ENCODE measurements around the gene PSMC2. TPM values are rescaled to one million over a fixed set of nuclear protein-coding genes. Genes with fewer than 3 reads are reported as not detected.

Gene PSMC2
- total RNA-seq, 1 donor from 2014 or later: 128 TPM

DNA sequence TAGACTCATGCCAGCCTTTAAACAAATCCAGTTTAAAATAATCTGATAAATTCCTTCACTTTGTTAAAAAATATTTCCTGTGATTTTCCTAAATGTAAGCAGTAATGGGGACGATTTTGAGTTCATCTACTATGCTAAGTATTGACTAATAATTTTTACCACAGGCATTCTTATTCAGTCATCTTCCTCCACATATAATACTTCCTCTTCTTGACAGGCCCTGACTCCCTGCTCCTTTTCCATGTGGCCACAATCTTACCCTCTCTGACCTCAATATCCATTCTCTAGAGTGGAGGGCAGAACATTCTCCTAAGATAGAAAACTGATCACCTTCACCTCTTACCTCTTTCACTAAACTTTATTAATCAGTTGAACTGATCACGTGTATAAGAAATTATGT lies 10.7 kb upstream of the PSMC2 start:
- no peaks in the 10 kb centered on the region for H3K27me3 ChIP-seq
- H3K79me2 ChIP-seq (ENCODE audit: low read depth): peaks cover 27% of the 10 kb centered on the region
- H3K4me2 ChIP-seq: no peak overlapping the region
- no peaks in the 10 kb centered on the region for H3K4me1 Mint-ChIP-seq
- peaks cover 2% of the 10 kb centered on the region for H3K27me3 Mint-ChIP-seq (ENCODE audit: insufficient read depth, low read depth)
- H3K27ac Mint-ChIP-seq: no peak overlapping the region
- no peak overlapping the region for H3K4me3 ChIP-seq
- DNase-seq (ENCODE audit: low spot score): no peak
- H3K36me3 ChIP-seq: peaks cover 19% of the 10 kb centered on the region
- H4K20me1 ChIP-seq (ENCODE audit: low read depth): no peaks in the 10 kb centered on the region
- no peaks in the 10 kb centered on the region for H3K9me3 ChIP-seq (ENCODE audit: low read depth)
- H3K9me3 Mint-ChIP-seq: no peaks in the 10 kb centered on the region
- no peak overlapping the region for H3K4me3 Mint-ChIP-seq
- peaks cover 27% of the 10 kb centered on the region for H3K36me3 Mint-ChIP-seq
- no peaks in the 10 kb centered on the region for H3K4me1 ChIP-seq
- no peaks in the 10 kb centered on the region for H3F3A ChIP-seq (ENCODE audit: low read depth)
- H2AFZ ChIP-seq (replicated peaks): no peak overlapping the region
- no peak overlapping the region for H3K9ac ChIP-seq
- no peak for TF ChIP-seq EZH2phosphoT487 (IDR thresholded peaks at IDR 0.05)
- TF ChIP-seq EZH2 (IDR thresholded peaks at IDR 0.05): no peak
- TF ChIP-seq, protein P1, sequence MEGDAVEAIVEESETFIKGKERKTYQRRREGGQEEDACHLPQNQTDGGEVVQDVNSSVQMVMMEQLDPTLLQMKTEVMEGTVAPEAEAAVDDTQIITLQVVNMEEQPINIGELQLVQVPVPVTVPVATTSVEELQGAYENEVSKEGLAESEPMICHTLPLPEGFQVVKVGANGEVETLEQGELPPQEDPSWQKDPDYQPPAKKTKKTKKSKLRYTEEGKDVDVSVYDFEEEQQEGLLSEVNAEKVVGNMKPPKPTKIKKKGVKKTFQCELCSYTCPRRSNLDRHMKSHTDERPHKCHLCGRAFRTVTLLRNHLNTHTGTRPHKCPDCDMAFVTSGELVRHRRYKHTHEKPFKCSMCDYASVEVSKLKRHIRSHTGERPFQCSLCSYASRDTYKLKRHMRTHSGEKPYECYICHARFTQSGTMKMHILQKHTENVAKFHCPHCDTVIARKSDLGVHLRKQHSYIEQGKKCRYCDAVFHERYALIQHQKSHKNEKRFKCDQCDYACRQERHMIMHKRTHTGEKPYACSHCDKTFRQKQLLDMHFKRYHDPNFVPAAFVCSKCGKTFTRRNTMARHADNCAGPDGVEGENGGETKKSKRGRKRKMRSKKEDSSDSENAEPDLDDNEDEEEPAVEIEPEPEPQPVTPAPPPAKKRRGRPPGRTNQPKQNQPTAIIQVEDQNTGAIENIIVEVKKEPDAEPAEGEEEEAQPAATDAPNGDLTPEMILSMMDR (IDR thresholded peaks at IDR 0.05): no peak
- no peak overlapping the region for H3K27ac ChIP-seq

DNA sequence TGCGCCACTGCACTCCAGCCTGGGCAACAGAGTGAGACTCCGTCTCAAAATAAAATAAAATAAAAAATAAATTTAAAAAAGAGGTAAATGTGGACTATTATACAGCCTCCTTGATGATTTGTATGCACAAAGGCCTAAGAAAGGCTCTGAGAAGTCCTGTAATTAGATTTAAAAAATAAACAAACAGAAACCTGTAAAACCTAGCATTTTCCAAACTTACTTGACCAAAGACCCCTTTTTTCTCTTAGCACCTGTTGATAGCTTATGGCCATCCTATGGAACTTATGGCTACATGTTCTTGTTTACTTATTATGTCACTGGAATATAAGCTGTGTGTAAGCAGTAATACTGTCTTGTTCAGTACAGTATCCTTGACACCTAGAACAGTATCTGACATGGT lies 8.6 kb upstream of the PSMC2 start:
- Histone ChIP-seq H3F3A (ENCODE audit: low read depth) (no peaks in the 10 kb centered on the region), H3K4me1 (peaks cover 8% of the 10 kb centered on the region), H3K9me3 (ENCODE audit: low read depth) (no peaks in the 10 kb centered on the region), H3K9ac (no peak overlapping the region), H2AFZ (replicated peaks) (no peak overlapping the region), H3K27ac (no peak overlapping the region), H3K36me3 (peaks cover 24% of the 10 kb centered on the region), H3K4me3 (no peak overlapping the region), H3K4me2 (no peak overlapping the region), H4K20me1 (ENCODE audit: low read depth) (no peaks in the 10 kb centered on the region), H3K79me2 (ENCODE audit: low read depth) (peaks cover 48% of the 10 kb centered on the region), H3K27me3 (no peaks in the 10 kb centered on the region)
- H3K4me1 Mint-ChIP-seq: peaks cover 2% of the 10 kb centered on the region
- no peaks in the 10 kb centered on the region for H3K9me3 Mint-ChIP-seq
- DNase-seq (ENCODE audit: low spot score): no peak
- H3K4me3 Mint-ChIP-seq: no peak overlapping the region
- TF ChIP-seq, protein P1 (IDR thresholded peaks at IDR 0.05): no peak
- no peak for TF ChIP-seq EZH2 (IDR thresholded peaks at IDR 0.05)
- TF ChIP-seq EZH2phosphoT487 (IDR thresholded peaks at IDR 0.05): no peak
- peaks cover 2% of the 10 kb centered on the region for H3K27me3 Mint-ChIP-seq (ENCODE audit: insufficient read depth, low read depth)
- no peak overlapping the region for H3K27ac Mint-ChIP-seq
- peaks cover 30% of the 10 kb centered on the region for H3K36me3 Mint-ChIP-seq

DNA sequence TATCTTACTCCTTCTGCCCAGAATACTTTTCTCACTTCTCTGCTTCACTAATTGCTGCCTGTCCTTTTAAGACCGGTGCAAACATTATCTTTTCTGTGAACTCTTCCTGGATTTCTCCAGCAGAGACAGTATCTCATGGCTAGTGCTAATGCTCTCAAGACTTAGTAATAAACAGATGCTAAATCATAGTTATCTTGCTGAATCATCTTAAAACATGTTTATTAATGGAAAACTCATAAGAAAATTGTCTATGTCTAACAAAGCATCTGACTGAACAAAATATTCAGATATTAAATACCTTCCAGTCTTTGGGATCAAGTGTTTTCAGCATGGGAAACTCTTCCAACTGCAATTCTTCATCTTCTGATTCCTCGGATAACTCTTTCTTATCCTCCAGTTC lies 6.0 kb upstream of the PSMC2 start:
- Mint-ChIP-seq H3K4me3 (no peak overlapping the region), H3K4me1 (peaks cover 7% of the 10 kb centered on the region), H3K27me3 (ENCODE audit: insufficient read depth, low read depth) (no peaks in the 10 kb centered on the region), H3K9me3 (no peaks in the 10 kb centered on the region), H3K36me3 (peaks cover 29% of the 10 kb centered on the region), H3K27ac (no peak overlapping the region)
- H4K20me1 ChIP-seq (ENCODE audit: low read depth): no peaks in the 10 kb centered on the region
- DNase-seq (ENCODE audit: low spot score): no peak
- no peaks in the 10 kb centered on the region for H3K27me3 ChIP-seq
- H3K4me1 ChIP-seq: peaks cover 9% of the 10 kb centered on the region
- no peaks in the 10 kb centered on the region for H3F3A ChIP-seq (ENCODE audit: low read depth)
- no peak overlapping the region for H3K4me3 ChIP-seq
- TF ChIP-seq EZH2 (IDR thresholded peaks at IDR 0.05) (no peak), EZH2phosphoT487 (IDR thresholded peaks at IDR 0.05) (no peak)
- TF ChIP-seq, protein P1 (IDR thresholded peaks at IDR 0.05): no peak
- peaks cover 55% of the 10 kb centered on the region for H3K79me2 ChIP-seq (ENCODE audit: low read depth)
- no peak overlapping the region for H3K9ac ChIP-seq
- H3K27ac ChIP-seq: no peak overlapping the region
- H3K4me2 ChIP-seq: no peak overlapping the region
- H3K36me3 ChIP-seq: peaks cover 18% of the 10 kb centered on the region
- no peaks in the 10 kb centered on the region for H3K9me3 ChIP-seq (ENCODE audit: low read depth)
- H2AFZ ChIP-seq (replicated peaks): no peak overlapping the region

Measured in neural progenitor cell (in vitro differentiated cells).